Measurements from ENCODE around the gene SP3.

DNA sequence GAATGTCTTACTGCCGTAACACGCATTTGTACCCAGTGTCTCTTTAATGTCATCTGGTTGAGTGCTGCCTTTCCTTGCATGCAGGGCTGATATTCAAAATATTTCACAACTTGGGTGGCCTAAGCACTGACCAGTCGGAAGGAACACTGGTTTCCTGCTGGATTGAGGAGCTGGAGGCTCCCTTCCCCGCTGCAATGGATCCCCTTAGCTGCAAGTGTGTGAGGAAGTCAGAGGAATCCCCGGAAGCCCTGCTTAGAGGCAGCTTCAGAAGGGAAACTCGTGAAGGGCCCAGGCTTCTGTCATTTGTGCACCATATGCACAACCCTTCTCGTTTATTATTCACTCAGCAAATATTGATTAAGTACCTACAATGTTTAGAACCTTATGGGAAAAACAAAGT, 33.2 kb upstream of the SP3 start:
- TF ChIP-seq, protein P1, sequence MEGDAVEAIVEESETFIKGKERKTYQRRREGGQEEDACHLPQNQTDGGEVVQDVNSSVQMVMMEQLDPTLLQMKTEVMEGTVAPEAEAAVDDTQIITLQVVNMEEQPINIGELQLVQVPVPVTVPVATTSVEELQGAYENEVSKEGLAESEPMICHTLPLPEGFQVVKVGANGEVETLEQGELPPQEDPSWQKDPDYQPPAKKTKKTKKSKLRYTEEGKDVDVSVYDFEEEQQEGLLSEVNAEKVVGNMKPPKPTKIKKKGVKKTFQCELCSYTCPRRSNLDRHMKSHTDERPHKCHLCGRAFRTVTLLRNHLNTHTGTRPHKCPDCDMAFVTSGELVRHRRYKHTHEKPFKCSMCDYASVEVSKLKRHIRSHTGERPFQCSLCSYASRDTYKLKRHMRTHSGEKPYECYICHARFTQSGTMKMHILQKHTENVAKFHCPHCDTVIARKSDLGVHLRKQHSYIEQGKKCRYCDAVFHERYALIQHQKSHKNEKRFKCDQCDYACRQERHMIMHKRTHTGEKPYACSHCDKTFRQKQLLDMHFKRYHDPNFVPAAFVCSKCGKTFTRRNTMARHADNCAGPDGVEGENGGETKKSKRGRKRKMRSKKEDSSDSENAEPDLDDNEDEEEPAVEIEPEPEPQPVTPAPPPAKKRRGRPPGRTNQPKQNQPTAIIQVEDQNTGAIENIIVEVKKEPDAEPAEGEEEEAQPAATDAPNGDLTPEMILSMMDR (IDR thresholded peaks at IDR 0.05) = no peak
- no peak for TF ChIP-seq EZH2 (IDR thresholded peaks at IDR 0.05)
